ENCODE data around the gene BIRC2. TPM values are rescaled to one million over a fixed set of nuclear protein-coding genes. Genes with fewer than 3 reads are reported as not detected.

BIRC2 gene
- total and polyA plus RNA-seq, 2 donors from 2014 or later: 34.0 to 42.4 TPM

DNA sequence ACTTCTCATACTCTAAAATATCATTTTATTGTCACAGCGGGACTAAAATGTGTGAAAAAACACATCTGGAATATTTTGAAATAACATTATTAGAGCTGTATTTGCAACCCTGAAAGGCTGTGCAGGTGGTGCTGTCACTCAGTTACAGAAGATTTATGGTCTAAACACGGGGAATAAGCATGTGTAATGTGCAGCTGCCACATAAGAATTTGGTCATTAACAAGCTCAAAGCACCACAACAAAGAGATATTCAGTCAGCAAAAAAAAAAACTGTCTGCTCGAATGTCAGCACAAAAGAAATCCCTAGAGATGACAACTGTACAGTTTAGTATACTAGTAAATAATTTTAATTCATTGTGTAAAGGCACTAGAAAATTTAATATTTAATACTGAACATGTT is 74.2 kb downstream of the BIRC2 start:
- H3K9ac ChIP-seq (ENCODE audit: low read length in 3 of 3): no peak overlapping the region
- no peaks in the 10 kb centered on the region for H3K4me1 ChIP-seq (ENCODE audit: control insufficient read depth in 2 of 3, insufficient read depth in 2 of 3, low read depth in 1 of 3, low read length in 3 of 3)
- TF ChIP-seq CTCF (IDR thresholded peaks at IDR 0.05; ENCODE audit: borderline replicate concordance, extremely low read depth, insufficient read depth): no peak
- H3K36me3 ChIP-seq (ENCODE audit: control insufficient read depth in 2 of 3, insufficient read depth in 3 of 3, low read length in 3 of 3): no peaks in the 10 kb centered on the region
- H3K27me3 ChIP-seq (ENCODE audit: control insufficient read depth, insufficient read depth, low read length): no peaks in the 10 kb centered on the region
- intact Hi-C loops (cut with DNase I): no loop called here
- peaks cover 0 to 6% (median 0%) of the 10 kb centered on the region in 3 donors for H3K9me3 ChIP-seq (ENCODE audit: control insufficient read depth in 2 of 3, insufficient read depth in 1 of 3, low read length in 3 of 3)
- DNase-seq (peak in 2 of 5 donors; percentile 49), FAIRE-seq (no peak)
- H3K4me3 ChIP-seq (ENCODE audit: low read length in 3 of 3): no peak overlapping the region
- no peak overlapping the region for H3K27ac ChIP-seq (ENCODE audit: low read depth in 2 of 2, low read length in 2 of 2)

DNA sequence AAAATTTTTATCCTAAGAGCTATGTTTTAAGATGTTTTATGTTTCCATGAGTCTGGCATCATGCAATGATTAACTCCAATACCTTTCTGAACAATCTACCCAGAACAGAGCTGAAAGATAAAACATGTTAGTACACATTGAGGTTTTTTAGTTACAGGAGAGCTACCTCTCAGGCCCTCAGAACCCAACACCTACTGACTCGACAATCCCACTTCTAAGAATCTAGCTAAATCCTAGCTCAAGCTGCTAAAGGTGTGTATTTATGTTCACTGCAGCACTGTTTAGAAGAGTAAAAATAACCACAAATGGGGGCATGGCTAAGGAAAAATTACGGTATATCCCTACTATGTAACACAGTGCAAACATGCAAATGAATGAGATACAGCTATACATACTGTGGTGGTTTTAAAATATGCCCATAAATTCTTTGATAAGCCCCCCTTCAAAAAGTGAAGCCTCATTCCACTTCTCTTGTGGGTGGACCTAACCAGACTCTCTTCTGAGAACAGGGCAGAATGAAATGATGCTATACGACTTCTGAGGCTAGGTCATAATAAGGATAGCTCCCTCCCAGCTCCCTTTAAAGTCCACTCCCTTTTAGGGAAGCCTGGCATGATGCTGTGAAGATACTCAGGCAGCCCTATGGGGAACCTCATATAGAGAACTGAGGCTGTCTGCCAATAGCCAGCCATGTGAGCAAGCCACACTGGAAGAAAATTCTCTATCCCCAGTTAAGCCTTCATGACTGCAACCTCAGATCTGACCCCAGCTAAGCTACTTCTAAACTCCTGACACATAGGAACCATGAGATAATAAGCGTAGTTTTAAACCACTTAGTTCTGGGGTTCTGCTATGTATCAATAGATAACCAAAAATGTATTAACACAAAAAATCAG is 76.1 kb downstream of the BIRC2 start:
- no peaks in the 10 kb centered on the region for H3K27me3 ChIP-seq (ENCODE audit: control insufficient read depth, insufficient read depth, low read length)
- no peak overlapping the region for H3K27ac ChIP-seq (ENCODE audit: low read depth in 2 of 2, low read length in 2 of 2)
- DNase-seq (no peak), FAIRE-seq (no peak)
- no peaks in the 10 kb centered on the region for H3K9me3 ChIP-seq (ENCODE audit: control insufficient read depth in 2 of 3, insufficient read depth in 1 of 3, low read length in 3 of 3)
- no peaks in the 10 kb centered on the region for H3K36me3 ChIP-seq (ENCODE audit: control insufficient read depth in 2 of 3, insufficient read depth in 3 of 3, low read length in 3 of 3)
- no peak overlapping the region for H3K9ac ChIP-seq (ENCODE audit: low read length in 3 of 3)
- H3K4me3 ChIP-seq (ENCODE audit: low read length in 3 of 3): no peak overlapping the region
- H3K4me1 ChIP-seq (ENCODE audit: control insufficient read depth in 2 of 3, insufficient read depth in 2 of 3, low read depth in 1 of 3, low read length in 3 of 3): no peaks in the 10 kb centered on the region
- intact Hi-C loops (cut with DNase I): no loop called here
- TF ChIP-seq CTCF (IDR thresholded peaks at IDR 0.05; ENCODE audit: borderline replicate concordance, extremely low read depth, insufficient read depth): no peak

GRCh38 chr11:102423936-102424335 is 76.9 kb downstream of the BIRC2 start:
- Histone ChIP-seq H3K27ac (ENCODE audit: low read depth in 2 of 2, low read length in 2 of 2) (no peak overlapping the region), H3K27me3 (ENCODE audit: control insufficient read depth, insufficient read depth, low read length) (no peaks in the 10 kb centered on the region), H3K4me3 (ENCODE audit: low read length in 3 of 3) (no peak overlapping the region), H3K9me3 (ENCODE audit: control insufficient read depth in 2 of 3, insufficient read depth in 1 of 3, low read length in 3 of 3) (no peaks in the 10 kb centered on the region), H3K4me1 (ENCODE audit: control insufficient read depth in 2 of 3, insufficient read depth in 2 of 3, low read depth in 1 of 3, low read length in 3 of 3) (no peaks in the 10 kb centered on the region), H3K9ac (ENCODE audit: low read length in 3 of 3) (no peak overlapping the region), H3K36me3 (ENCODE audit: control insufficient read depth in 2 of 3, insufficient read depth in 3 of 3, low read length in 3 of 3) (no peaks in the 10 kb centered on the region)
- FAIRE-seq (no peak), DNase-seq (no peak)
- intact Hi-C loops (cut with DNase I): no loop called here
- no peak for TF ChIP-seq CTCF (IDR thresholded peaks at IDR 0.05; ENCODE audit: borderline replicate concordance, extremely low read depth, insufficient read depth)

Data from kidney (tissue), 14 donors.